Keratinocyte (primary cell): ENCODE measurements around the gene MALT1. TPM values are rescaled to one million over a fixed set of nuclear protein-coding genes. Genes with fewer than 3 reads are reported as not detected.

Experiments
- DNase-seq: peaks from one replicate; pipeline ENCODE4 v3.0.0-alpha.2; 2011; ENCODE audit warnings: low read depth, missing footprints, low spot score
- FAIRE-seq: peaks from 2 replicates; lab custom pipeline; 2011; peaks lifted over from hg19 to GRCh38; lab: Jason Lieb, UNC
- H2AFZ ChIP-seq: 2 replicates; pipeline ENCODE4 v1.6.0; 2012; ENCODE audit warnings: low read length, control low read depth, inconsistent platforms; ENCODE audit not compliant: control insufficient read depth
- H3K27ac ChIP-seq: 2 replicates; pipeline ENCODE4 v1.5.1; 2011; ENCODE audit warnings: low read length; ENCODE audit not compliant: control insufficient read depth, insufficient read depth
- H3K27me3 ChIP-seq: 3 replicates; pipeline ENCODE4 v1.6.0; 2011; ENCODE audit warnings: low read length; ENCODE audit not compliant: control insufficient read depth, insufficient read depth; ENCODE audit errors: extremely low read depth
- H3K36me3 ChIP-seq, 2 experiments: 2 replicates in 1 of 2; 3 replicates in 1 of 2; pipeline ENCODE4 v1.5.1; 2011; ENCODE audit warnings: low read length in 2 of 2, mild to moderate bottlenecking in 1 of 2; ENCODE audit not compliant: control insufficient read depth in 2 of 2, insufficient read depth in 2 of 2; ENCODE audit errors: extremely low read depth in 1 of 2
- H3K4me1 ChIP-seq: 3 replicates; pipeline ENCODE4 v1.5.1; 2011; ENCODE audit warnings: low read length; ENCODE audit not compliant: control insufficient read depth, insufficient read depth; ENCODE audit errors: extremely low read depth
- H3K4me2 ChIP-seq: 3 replicates; pipeline ENCODE4 v1.6.0; 2011; ENCODE audit warnings: low read depth, low read length; ENCODE audit not compliant: control insufficient read depth, insufficient read depth; ENCODE audit errors: extremely low read depth
- H3K4me3 ChIP-seq, 3 experiments: fragments of 200-600 bp in 1 of 3; sonication (generic) in 1 of 3; 2 replicates in 2 of 3; 3 replicates in 1 of 3; pipeline ENCODE4 v1.5.1; 2011 to 2016; ENCODE audit warnings: low read length in 3 of 3, mild to moderate bottlenecking in 3 of 3, control low read depth in 2 of 3, inconsistent platforms in 1 of 3, low read depth in 1 of 3, mixed read lengths in 1 of 3, mixed run types in 1 of 3, moderate library complexity in 1 of 3; ENCODE audit not compliant: control insufficient read depth in 2 of 3, insufficient read depth in 2 of 3; ENCODE audit errors: extremely low read depth in 1 of 3
- H3K79me2 ChIP-seq: 2 replicates; pipeline ENCODE4 v1.6.0; 2012; ENCODE audit warnings: low read length; ENCODE audit not compliant: control insufficient read depth, insufficient read depth
- H3K9ac ChIP-seq: 3 replicates; pipeline ENCODE4 v1.6.0; 2011; ENCODE audit warnings: low read length; ENCODE audit not compliant: control insufficient read depth, insufficient read depth; ENCODE audit errors: extremely low read depth
- H3K9me1 ChIP-seq: 3 replicates; pipeline ENCODE4 v1.6.0; 2011; ENCODE audit warnings: low read length; ENCODE audit not compliant: control insufficient read depth, insufficient read depth; ENCODE audit errors: extremely low read depth
- H3K9me3 ChIP-seq: 2 replicates; pipeline ENCODE4 v1.5.1; 2012; ENCODE audit warnings: low read depth, low read length; ENCODE audit not compliant: control insufficient read depth
- H4K20me1 ChIP-seq: 3 replicates; pipeline ENCODE4 v1.6.0; 2011; ENCODE audit warnings: low read length; ENCODE audit not compliant: control insufficient read depth, insufficient read depth; ENCODE audit errors: extremely low read depth
- CTCF ChIP-seq, 3 experiments: IDR thresholded peaks in 1 of 3; conservative IDR thresholded peaks in 1 of 3; optimal IDR thresholded peaks in 1 of 3; 2 replicates in 2 of 3; 3 replicates in 1 of 3; pipeline versions ENCODE3 to v1.5.1; 2011; ENCODE audit warnings: low read length in 3 of 3, mild to moderate bottlenecking in 3 of 3, moderate library complexity in 2 of 3, control low read depth in 1 of 3, inconsistent platforms in 1 of 3; ENCODE audit not compliant: insufficient read depth in 2 of 3; ENCODE audit errors: extremely low read depth in 1 of 3
- EZH2 ChIP-seq: IDR thresholded peaks from one replicate; pipeline ENCODE4 v1.6.1; 2012; ENCODE audit warnings: inconsistent platforms, mild to moderate bottlenecking, low read length, moderate library complexity
- dilution Hi-C: fragments of 300-500 bp; cut with MboI; formaldehyde crosslinking; loops from one replicate; pipeline ENCODE4 v1.7.0; 2020; ENCODE audit warnings: low sequenced_read_pairs; ENCODE audit not compliant: extremely low pct_ligation_motif_present
- polyA plus RNA-seq, 5 experiments: library from polyadenylated mRNA; depleted of rRNA in 3 of 5; stranded (reverse) in 3 of 5; stranded (forward) in 1 of 5; unstranded in 1 of 5; fragments of >200 nt; gene quantifications; 1 replicate in 1 of 5; 2 replicates in 3 of 5; 3 replicates in 1 of 5; pipeline versions ENCODE4 v1.2.1 to v1.2.3, GENCODE V29; 2011 to 2012; ENCODE audit warnings: missing spikeins in 2 of 5, low read depth in 1 of 5, low replicate concordance in 1 of 5

The MALT1 gene
- polyA plus RNA-seq, 1 donor (not counting 4 experiments of a cell fraction or from before 2014, with no cell fraction given), result 52.1 TPM

- Histone ChIP-seq H3K4me2 (no peak overlapping the region), H4K20me1 (no peaks in the 10 kb centered on the region), H3K27ac (no peak overlapping the region), H3K9me3 (no peaks in the 10 kb centered on the region), H3K9me1 (no peaks in the 10 kb centered on the region), H3K27me3 (no peaks in the 10 kb centered on the region), H3K4me3 (no peak overlapping the region), H3K79me2 (peaks cover 90% of the 10 kb centered on the region), H3K36me3 (peaks cover 5 to 18% of the 10 kb centered on the region in 2 experiments), H3K9ac (no peak overlapping the region), H2AFZ (no peak overlapping the region), H3K4me1 (peaks cover 40% of the 10 kb centered on the region)
- TF ChIP-seq CTCF (optimal IDR thresholded peaks at IDR 0.05 in 1 of 3, IDR thresholded peaks at IDR 0.05 in 1 of 3, conservative IDR thresholded peaks at IDR 0.05 in 1 of 3; ENCODE audit: extremely low read depth in 1 of 3, insufficient read depth in 2 of 3, low read length in 3 of 3) (no peak), EZH2 (no peak)
- no peak for DNase-seq
- peak; percentile 52 for FAIRE-seq
- dilution Hi-C loops, result no loop called here
These were observed 5.0 kb downstream of the MALT1 start for GRCh38 chr18:58676270-58676669.

GRCh38 chr18:58682429-58683069 is 11.3 kb downstream of the MALT1 start:
- Histone ChIP-seq H3K4me1 (peaks cover 26% of the 10 kb centered on the region), H3K4me3 (no peak overlapping the region), H2AFZ (no peak overlapping the region), H3K27me3 (no peaks in the 10 kb centered on the region), H3K9me3 (no peaks in the 10 kb centered on the region), H4K20me1 (no peaks in the 10 kb centered on the region), H3K4me2 (peak overlapping the region; percentile 48), H3K9ac (no peak overlapping the region), H3K27ac (no peak overlapping the region), H3K9me1 (no peaks in the 10 kb centered on the region), H3K36me3 (peaks cover 8 to 19% of the 10 kb centered on the region in 2 experiments), H3K79me2 (peaks cover 78% of the 10 kb centered on the region)
- DNase-seq, result peak; percentile 60
- dilution Hi-C loops, result no loop called here
- TF ChIP-seq EZH2 (no peak), CTCF (optimal IDR thresholded peaks at IDR 0.05 in 1 of 3, IDR thresholded peaks at IDR 0.05 in 1 of 3, conservative IDR thresholded peaks at IDR 0.05 in 1 of 3; ENCODE audit: extremely low read depth in 1 of 3, insufficient read depth in 2 of 3, low read length in 3 of 3) (no peak)
- peak; percentile 87 for FAIRE-seq
